ENCODE measurements around the gene NFIA. TPM values are rescaled to one million over a fixed set of nuclear protein-coding genes. Genes with fewer than 3 reads are reported as not detected.
A peak's percentile ranks its signal among the peaks of the same experiment; 100 is the strongest.

The NFIA gene
- total RNA-seq, 1 donor from 2014 or later = 163 TPM

DNA sequence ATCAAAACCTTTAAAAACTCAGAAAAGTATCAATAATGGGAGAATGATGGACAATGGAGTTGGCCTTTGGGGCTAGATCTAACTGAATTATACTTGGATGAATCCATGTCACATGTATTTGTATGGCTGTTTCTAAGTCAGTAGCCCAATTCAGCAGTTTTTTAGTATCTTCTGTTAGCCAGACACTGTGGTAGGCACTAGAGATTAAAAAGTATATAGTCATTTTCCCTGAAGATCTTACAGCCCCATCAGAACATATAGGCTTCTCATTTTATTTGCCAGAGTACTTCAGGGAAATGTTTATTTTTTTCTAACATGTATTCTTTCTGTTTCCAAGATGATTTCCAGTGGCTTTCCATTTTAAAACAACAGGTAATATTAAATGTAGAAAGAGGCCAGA, 273.7 kb downstream of the NFIA start:
- Mint-ChIP-seq H3K4me3 (no peak overlapping the region), H3K27ac (no peak overlapping the region), H3K4me1 (peaks cover 16% of the 10 kb centered on the region), H3K36me3 (peaks cover 34% of the 10 kb centered on the region), H3K9me3 (no peaks in the 10 kb centered on the region), H3K27me3 (ENCODE audit: low read depth) (no peaks in the 10 kb centered on the region)
- TF ChIP-seq, protein P1, sequence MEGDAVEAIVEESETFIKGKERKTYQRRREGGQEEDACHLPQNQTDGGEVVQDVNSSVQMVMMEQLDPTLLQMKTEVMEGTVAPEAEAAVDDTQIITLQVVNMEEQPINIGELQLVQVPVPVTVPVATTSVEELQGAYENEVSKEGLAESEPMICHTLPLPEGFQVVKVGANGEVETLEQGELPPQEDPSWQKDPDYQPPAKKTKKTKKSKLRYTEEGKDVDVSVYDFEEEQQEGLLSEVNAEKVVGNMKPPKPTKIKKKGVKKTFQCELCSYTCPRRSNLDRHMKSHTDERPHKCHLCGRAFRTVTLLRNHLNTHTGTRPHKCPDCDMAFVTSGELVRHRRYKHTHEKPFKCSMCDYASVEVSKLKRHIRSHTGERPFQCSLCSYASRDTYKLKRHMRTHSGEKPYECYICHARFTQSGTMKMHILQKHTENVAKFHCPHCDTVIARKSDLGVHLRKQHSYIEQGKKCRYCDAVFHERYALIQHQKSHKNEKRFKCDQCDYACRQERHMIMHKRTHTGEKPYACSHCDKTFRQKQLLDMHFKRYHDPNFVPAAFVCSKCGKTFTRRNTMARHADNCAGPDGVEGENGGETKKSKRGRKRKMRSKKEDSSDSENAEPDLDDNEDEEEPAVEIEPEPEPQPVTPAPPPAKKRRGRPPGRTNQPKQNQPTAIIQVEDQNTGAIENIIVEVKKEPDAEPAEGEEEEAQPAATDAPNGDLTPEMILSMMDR (IDR thresholded peaks at IDR 0.05; ENCODE audit: unreplicated experiment) = no peak
- DNase-seq (ENCODE audit: low spot score in 2 of 2, unreplicated experiment in 2 of 2) = no peak

DNA sequence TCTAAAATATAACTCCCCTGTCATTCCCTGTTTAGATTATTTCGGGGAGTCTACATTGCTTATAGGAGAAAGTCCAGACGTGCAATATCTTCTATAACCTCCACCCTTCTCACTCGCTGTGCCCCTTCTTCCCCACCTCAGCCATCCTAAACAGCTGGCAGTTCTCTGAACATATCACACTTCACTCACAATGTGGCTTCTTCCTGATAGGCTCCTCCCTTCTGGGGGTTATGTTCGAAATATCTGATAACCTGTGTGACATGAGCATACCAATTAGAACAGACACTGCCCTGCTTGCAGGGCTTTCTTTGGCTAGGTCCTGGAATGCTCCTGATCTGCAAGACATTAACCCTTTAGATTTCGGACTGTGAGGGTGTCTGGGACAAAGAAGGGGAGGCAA, 274.6 kb downstream of the NFIA start:
- H3K4me1 Mint-ChIP-seq = peaks cover 22% of the 10 kb centered on the region
- peaks cover 34% of the 10 kb centered on the region for H3K36me3 Mint-ChIP-seq
- no peaks in the 10 kb centered on the region for H3K9me3 Mint-ChIP-seq
- no peaks in the 10 kb centered on the region for H3K27me3 Mint-ChIP-seq (ENCODE audit: low read depth)
- DNase-seq (ENCODE audit: low spot score in 2 of 2, unreplicated experiment in 2 of 2) = no peak
- H3K4me3 Mint-ChIP-seq = no peak overlapping the region
- TF ChIP-seq, protein P1 (IDR thresholded peaks at IDR 0.05; ENCODE audit: unreplicated experiment) = no peak
- peak overlapping the region; percentile 64 for H3K27ac Mint-ChIP-seq

DNA sequence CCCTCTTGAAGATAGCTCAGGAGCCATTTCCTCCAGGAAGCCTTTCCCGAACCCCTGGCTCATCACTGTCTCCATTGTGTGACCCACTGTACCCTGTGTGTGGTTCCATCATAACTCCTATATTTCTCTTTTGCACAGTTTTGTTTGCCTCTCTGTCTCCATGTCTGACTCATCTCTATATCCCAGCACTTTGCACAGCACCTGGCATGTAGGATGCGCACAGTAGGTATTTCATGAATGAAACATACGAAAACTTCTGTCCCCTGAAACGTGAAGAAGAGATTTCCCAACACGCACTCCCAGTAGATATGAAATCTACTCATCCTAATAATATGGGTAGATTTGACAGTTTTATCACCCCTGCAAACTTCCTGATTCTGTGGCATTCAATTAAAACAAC, 275.2 kb downstream of the NFIA start:
- Mint-ChIP-seq H3K4me1 (peaks cover 28% of the 10 kb centered on the region), H3K27me3 (ENCODE audit: low read depth) (no peaks in the 10 kb centered on the region), H3K4me3 (no peak overlapping the region), H3K36me3 (peaks cover 33% of the 10 kb centered on the region), H3K9me3 (no peaks in the 10 kb centered on the region), H3K27ac (peak overlapping the region; percentile 75)
- TF ChIP-seq, protein P1 (IDR thresholded peaks at IDR 0.05; ENCODE audit: unreplicated experiment) = no peak
- no peak for DNase-seq (ENCODE audit: low spot score in 2 of 2, unreplicated experiment in 2 of 2)

DNA sequence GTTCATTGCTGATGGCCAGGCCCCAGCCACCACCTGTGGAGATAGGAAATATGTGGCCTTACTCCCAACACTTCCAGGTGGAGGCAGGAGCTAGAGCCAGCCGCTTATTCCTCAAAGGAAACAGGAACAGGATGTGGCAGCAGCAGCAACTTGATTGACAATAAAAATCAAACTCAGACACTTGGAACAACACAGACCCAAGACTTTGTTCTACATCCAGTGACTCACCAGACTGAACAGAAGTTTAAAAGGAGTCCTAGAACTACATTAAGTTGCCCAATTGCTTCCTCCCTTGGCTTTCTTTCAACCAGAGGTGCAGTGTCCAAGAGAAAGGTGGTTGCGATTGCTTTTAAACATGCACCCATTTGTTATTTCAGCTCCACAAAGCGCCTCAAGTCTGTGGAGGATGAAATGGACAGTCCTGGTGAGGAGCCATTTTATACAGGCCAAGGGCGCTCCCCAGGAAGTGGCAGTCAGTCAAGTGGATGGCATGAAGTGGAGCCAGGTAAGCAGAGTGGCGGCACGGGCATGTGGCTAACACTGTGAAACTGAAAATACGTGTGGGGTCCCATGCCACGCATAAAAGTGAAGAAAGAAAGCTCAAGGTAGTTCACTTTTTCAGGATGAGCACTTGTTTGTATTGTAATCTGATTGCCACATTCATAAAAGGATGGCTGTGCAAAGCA, 276.6 kb downstream of the NFIA start:
- no peaks in the 10 kb centered on the region for H3K9me3 Mint-ChIP-seq
- no peak for DNase-seq (ENCODE audit: low spot score in 2 of 2, unreplicated experiment in 2 of 2)
- TF ChIP-seq, protein P1 (IDR thresholded peaks at IDR 0.05; ENCODE audit: unreplicated experiment) = no peak

DNA sequence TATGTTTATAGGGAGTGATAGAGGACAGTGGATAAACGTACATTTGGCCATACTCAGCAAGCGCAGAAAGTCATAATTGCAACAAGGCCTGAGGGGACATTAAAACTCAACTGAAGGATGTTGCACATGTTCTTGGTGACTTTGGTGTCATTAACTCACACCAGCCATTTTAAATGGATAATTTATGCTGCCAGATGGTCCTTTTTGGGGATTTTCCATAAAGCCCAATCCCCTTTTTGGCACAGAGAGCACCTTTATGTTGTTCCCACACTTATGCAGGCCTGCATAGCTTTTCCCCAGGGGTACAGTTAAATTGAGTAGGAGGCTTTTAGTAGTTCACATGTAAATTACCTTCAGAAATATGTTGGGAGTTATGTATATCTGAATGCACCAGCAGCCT, 279.6 kb downstream of the NFIA start:
- Mint-ChIP-seq H3K27ac (peak overlapping the region; percentile 95), H3K36me3 (peaks cover 24% of the 10 kb centered on the region), H3K9me3 (no peaks in the 10 kb centered on the region), H3K4me3 (no peak overlapping the region), H3K4me1 (peaks cover 37% of the 10 kb centered on the region), H3K27me3 (ENCODE audit: low read depth) (no peaks in the 10 kb centered on the region)
- TF ChIP-seq, protein P1 (IDR thresholded peaks at IDR 0.05; ENCODE audit: unreplicated experiment) = no peak
- no peak for DNase-seq (ENCODE audit: low spot score in 2 of 2, unreplicated experiment in 2 of 2)

More for the DNA sequence above, 276.6 kb downstream of the NFIA start:
- Mint-ChIP-seq H3K4me3 (no peak overlapping the region), H3K27me3 (ENCODE audit: low read depth) (no peaks in the 10 kb centered on the region), H3K27ac (no peak overlapping the region), H3K36me3 (peaks cover 27% of the 10 kb centered on the region), H3K4me1 (peaks cover 33% of the 10 kb centered on the region)
